Nephron (organoid): ENCODE measurements around the gene RET.

ENCODE experiments used
- H3K27ac Mint-ChIP-seq, 3 experiments: 2 replicates each; pipeline ENCODE4 v1.8.0; 2020; ENCODE audit warnings: mixed read lengths in 3 of 3, mild to moderate bottlenecking in 2 of 3, moderate library complexity in 1 of 3
- H3K27me3 Mint-ChIP-seq: 2 replicates; pipeline ENCODE4 v1.8.0; 2021; ENCODE audit warnings: low read depth, mild to moderate bottlenecking, moderate library complexity, mixed read lengths
- H3K36me3 Mint-ChIP-seq: 2 replicates; pipeline ENCODE4 v1.8.0; 2020; ENCODE audit warnings: low read depth, mixed read lengths
- H3K4me1 Mint-ChIP-seq: 2 replicates; pipeline ENCODE4 v1.8.0; 2020; ENCODE audit warnings: mixed read lengths
- H3K4me3 Mint-ChIP-seq, 3 experiments: 2 replicates each; pipeline ENCODE4 v1.8.0; 2020; ENCODE audit warnings: mild to moderate bottlenecking in 3 of 3, mixed read lengths in 3 of 3, moderate library complexity in 2 of 3
- H3K9me3 Mint-ChIP-seq: 2 replicates; pipeline ENCODE4 v1.8.0; 2020; ENCODE audit warnings: mixed read lengths
- CTCF ChIP-seq, 3 experiments: fragments of 200-600 bp; sonication (generic); IDR thresholded peaks; one replicate each; pipeline ENCODE4 v1.5.0; 2021; ENCODE audit warnings: antibody characterized with exemption in 3 of 3; ENCODE audit not compliant: unreplicated experiment in 3 of 3

RET gene

DNA sequence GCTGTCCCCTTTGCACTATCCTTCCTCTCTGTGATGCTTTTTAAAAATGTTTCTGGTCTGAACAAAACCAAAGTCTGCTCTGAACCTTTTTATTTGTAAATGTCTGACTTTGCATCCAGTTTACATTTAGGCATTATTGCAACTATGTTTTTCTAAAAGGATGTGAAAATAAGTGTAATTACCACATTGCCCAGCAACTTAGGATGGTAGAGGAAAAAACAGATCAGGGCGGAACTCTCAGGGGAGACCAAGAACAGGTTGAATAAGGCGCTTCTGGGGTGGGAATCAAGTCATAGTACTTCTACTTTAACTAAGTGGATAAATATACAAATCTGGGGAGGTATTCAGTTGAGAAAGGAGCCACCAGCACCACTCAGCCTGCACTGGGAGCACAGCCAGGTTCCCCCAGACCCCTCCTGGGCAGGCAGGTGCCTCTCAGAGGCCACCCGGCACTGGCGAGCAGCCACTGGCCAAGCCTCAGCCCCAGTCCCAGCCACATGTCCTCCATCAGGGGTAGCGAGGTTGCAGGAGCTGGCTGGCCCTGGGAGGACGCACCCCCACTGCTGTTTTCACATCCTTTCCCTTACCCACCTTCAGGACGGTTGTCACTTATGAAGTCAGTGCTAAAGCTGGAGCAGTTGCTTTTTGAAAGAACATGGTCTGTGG, 50.0 kb downstream of the RET start:
- Mint-ChIP-seq H3K27ac (no peak overlapping the region), H3K36me3 (no peaks in the 10 kb centered on the region), H3K4me1 (peaks cover 21% of the 10 kb centered on the region), H3K27me3 (peaks cover 8% of the 10 kb centered on the region), H3K9me3 (no peaks in the 10 kb centered on the region), H3K4me3 (no peak overlapping the region)
- no peak for TF ChIP-seq CTCF (IDR thresholded peaks at IDR 0.05; ENCODE audit: unreplicated experiment in 3 of 3)

DNA sequence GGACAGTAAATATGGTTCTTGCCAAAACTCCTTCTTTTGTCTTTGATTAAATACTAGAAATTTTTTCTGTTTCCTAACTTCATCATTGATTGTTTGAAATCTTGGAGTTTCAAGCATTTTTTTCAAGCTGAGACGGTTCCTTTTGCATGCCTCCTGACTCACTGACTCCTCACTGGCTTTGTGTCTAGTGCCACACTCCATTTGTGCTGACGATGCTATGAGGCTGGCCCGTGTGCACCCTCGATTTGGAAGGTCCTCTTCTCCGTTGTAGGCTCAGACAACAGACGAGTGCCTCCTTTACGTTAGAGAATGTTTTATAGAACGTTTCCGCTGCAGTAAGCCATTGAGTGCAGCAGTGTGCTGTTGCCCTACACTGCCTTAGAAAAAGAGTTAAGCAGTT, 50.6 kb downstream of the RET start:
- Mint-ChIP-seq H3K36me3 (no peaks in the 10 kb centered on the region), H3K4me3 (no peak overlapping the region), H3K27ac (no peak overlapping the region), H3K4me1 (peaks cover 20% of the 10 kb centered on the region), H3K27me3 (peaks cover 8% of the 10 kb centered on the region), H3K9me3 (no peaks in the 10 kb centered on the region)
- TF ChIP-seq CTCF (IDR thresholded peaks at IDR 0.05; ENCODE audit: unreplicated experiment in 3 of 3): no peak

GRCh38 chr10:43128331-43128730, 51.5 kb downstream of the RET start:
- no peaks in the 10 kb centered on the region for H3K9me3 Mint-ChIP-seq

DNA sequence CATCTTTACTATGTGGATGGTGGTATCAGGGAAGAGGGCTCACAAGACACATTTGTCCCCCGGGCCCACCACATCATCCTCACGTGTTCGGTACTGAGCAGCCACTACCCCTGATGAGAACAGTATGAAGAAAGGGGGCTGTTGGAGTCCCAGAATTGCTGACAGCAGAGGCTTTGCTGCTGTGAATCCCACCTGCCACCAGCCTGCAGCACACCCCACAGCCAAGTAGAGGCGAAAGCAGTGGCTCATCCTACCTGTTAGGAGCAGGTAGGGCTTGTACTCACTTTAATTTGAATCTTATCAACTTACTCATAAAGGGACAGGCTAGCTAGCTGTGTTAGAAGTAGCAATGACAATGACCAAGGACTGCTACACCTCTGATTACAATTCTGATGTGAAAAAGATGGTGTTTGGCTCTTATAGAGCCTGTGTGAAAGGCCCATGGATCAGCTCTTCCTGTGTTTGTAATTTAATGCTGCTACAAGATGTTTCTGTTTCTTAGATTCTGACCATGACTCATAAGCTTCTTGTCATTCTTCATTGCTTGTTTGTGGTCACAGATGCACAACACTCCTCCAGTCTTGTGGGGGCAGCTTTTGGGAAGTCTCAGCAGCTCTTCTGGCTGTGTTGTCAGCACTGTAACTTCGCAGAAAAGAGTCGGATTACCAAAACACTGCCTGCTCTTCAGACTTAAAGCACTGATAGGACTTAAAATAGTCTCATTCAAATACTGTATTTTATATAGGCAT, 52.3 kb downstream of the RET start:
- H3K27me3 Mint-ChIP-seq: peaks cover 12% of the 10 kb centered on the region
- H3K4me3 Mint-ChIP-seq: no peak overlapping the region
- H3K27ac Mint-ChIP-seq: peak overlapping the region; percentile 33 to 81 (median 54)
- H3K4me1 Mint-ChIP-seq: peaks cover 27% of the 10 kb centered on the region
- no peaks in the 10 kb centered on the region for H3K36me3 Mint-ChIP-seq
- no peak for TF ChIP-seq CTCF (IDR thresholded peaks at IDR 0.05; ENCODE audit: unreplicated experiment in 3 of 3)
- H3K9me3 Mint-ChIP-seq: no peaks in the 10 kb centered on the region

More at GRCh38 chr10:43128331-43128730, 51.5 kb downstream of the RET start:
- TF ChIP-seq CTCF (IDR thresholded peaks at IDR 0.05; ENCODE audit: unreplicated experiment in 3 of 3): no peak
- Mint-ChIP-seq H3K27me3 (peaks cover 12% of the 10 kb centered on the region), H3K4me3 (no peak overlapping the region), H3K4me1 (peaks cover 27% of the 10 kb centered on the region), H3K36me3 (no peaks in the 10 kb centered on the region), H3K27ac (no peak overlapping the region)

GRCh38 chr10:43130770-43131171, 53.9 kb downstream of the RET start:
- H3K4me3 Mint-ChIP-seq: no peak overlapping the region
- H3K4me1 Mint-ChIP-seq: peaks cover 41% of the 10 kb centered on the region
- TF ChIP-seq CTCF (IDR thresholded peaks at IDR 0.05; ENCODE audit: unreplicated experiment in 3 of 3): no peak
- H3K27me3 Mint-ChIP-seq: peaks cover 4% of the 10 kb centered on the region
- H3K36me3 Mint-ChIP-seq: no peaks in the 10 kb centered on the region
- no peaks in the 10 kb centered on the region for H3K9me3 Mint-ChIP-seq
- no peak overlapping the region for H3K27ac Mint-ChIP-seq
